Adrenal gland (tissue), 12 donors: ENCODE measurements around the gene PLSCR1. TPM values are rescaled to one million over a fixed set of nuclear protein-coding genes. Genes with fewer than 3 reads are reported as not detected.
"Not testable (repeated sequence)": the region's sequence is repeated elsewhere in the genome, so short reads cannot be mapped to it uniquely, and the experiment has no call there.

Experiments
- DNase-seq, 7 donors: peaks; one replicate each; pipeline ENCODE4 v3.0.0-alpha.2; 2019 to 2020
- H3K27ac ChIP-seq, 5 donors: fragments of 200-600 bp; sonication (generic) in 4 of 5; 1 replicate in 3 of 5; 2 replicates in 2 of 5; pipeline versions ENCODE4 v1.5.1 to v1.8.0; 2016 to 2020; ENCODE audit warnings: mild to moderate bottlenecking in 1 of 5
- H3K27me3 ChIP-seq: fragments of 200-600 bp; 2 replicates; pipeline ENCODE4 v1.8.0; 2021
- H3K36me3 ChIP-seq, 2 donors: fragments of 200-600 bp; replicated peaks in 1 of 2; 1 replicate in 1 of 2; 2 replicates in 1 of 2; pipeline versions ENCODE4 v1.5.1 to v1.8.0; 2018 to 2022
- H3K4me1 ChIP-seq, 2 donors: fragments of 200-600 bp; replicated peaks in 1 of 2; 1 replicate in 1 of 2; 2 replicates in 1 of 2; pipeline versions ENCODE4 v1.5.1 to v1.8.0; 2018 to 2021
- H3K4me3 ChIP-seq, 4 donors: fragments of 200-600 bp; sonication (generic) in 3 of 4; one replicate each; pipeline ENCODE4 v1.5.1; 2016 to 2018
- H3K9me3 ChIP-seq, 3 donors: fragments of 200-600 bp; sonication (generic) in 1 of 3; replicated peaks in 1 of 3; 1 replicate in 2 of 3; 2 replicates in 1 of 3; pipeline versions ENCODE4 v1.5.1 to v1.8.0; 2016 to 2021
- POLR2A ChIP-seq, 2 donors: fragments of 450-650 bp; IDR thresholded peaks; one replicate each; pipeline ENCODE4 v1.6.1; 2017; ENCODE audit warnings: antibody characterized with exemption in 2 of 2, mild to moderate bottlenecking in 2 of 2, moderate library complexity in 1 of 2
- WGBS, 4 donors: extraction: QIAGEN DNeasy Blood & Tissue Kit in 2 of 4; methylation state at CpG; one replicate each; pipeline versions ENCODE4 v1.1.5 to v1.1.7; 2013 to 2017; 5-methylcytosine and 5-hydroxymethylcytosine counted together
- intact Hi-C, 2 donors: fragments of 100-400 bp; cut with DNase I; formaldehyde crosslinking; loops; one replicate each; pipeline versions ENCODE4 v1.14.1 to v1.15.0; 2022 to 2023
- polyA plus RNA-seq, 3 donors: library from polyadenylated mRNA; stranded (reverse); fragments of 200-250 nt in 2 of 3; fragments of 350-450 nt in 1 of 3; fragmentation: Illumina TruSeq in 1 of 3; extraction: RNeasy Lipid Tissue Mini Kit (QIAGEN cat#74804) in 1 of 3; gene quantifications; one replicate each; pipeline ENCODE4 v1.2.3, GENCODE V29; 2013 to 2014
- total RNA-seq, 9 donors: library from RNA; depleted of rRNA in 4 of 9; stranded (reverse); fragments of >200 nt in 4 of 9; fragments of 120-200 nt in 1 of 9; fragmentation: NEBNext Ultra II Directional in 1 of 9; extraction: Animal tissue kit (Norgen Biotek cat#: 25700) in 1 of 9; gene quantifications; one replicate each; pipeline versions ENCODE4 v1.1.0 to v1.2.4, GENCODE V29; 2013 to 2023
- TF ChIP-seq, protein P1 (sequence below), 6 experiments: fragments of 450-650 bp in 4 of 6; fragments of 200-600 bp in 2 of 6; sonication (generic) in 1 of 6; IDR thresholded peaks; 1 replicate in 5 of 6; 2 replicates in 1 of 6; pipeline versions ENCODE4 v1.5.1 to v1.8.0; 2016 to 2021; ENCODE audit warnings: antibody characterized with exemption in 6 of 6, mild to moderate bottlenecking in 2 of 6, moderate library complexity in 1 of 6
- donor health status: healthy with polysubstance abuse.
- donor health status: Bipolar disorder and iron deficiency.
- donor health status: DM: yes; HTN: yes; CAD: no.
- donor health status: DM: no; HTN: no; CAD: no.
- donor health status: DM: no; HTN: no; CAD: no.
- donor health status: DM: yes; HTN: yes; CAD: no.

PLSCR1 gene
- total and polyA plus RNA-seq, 12 donors = 19.3 to 98.7 (median 49.5) TPM

DNA sequence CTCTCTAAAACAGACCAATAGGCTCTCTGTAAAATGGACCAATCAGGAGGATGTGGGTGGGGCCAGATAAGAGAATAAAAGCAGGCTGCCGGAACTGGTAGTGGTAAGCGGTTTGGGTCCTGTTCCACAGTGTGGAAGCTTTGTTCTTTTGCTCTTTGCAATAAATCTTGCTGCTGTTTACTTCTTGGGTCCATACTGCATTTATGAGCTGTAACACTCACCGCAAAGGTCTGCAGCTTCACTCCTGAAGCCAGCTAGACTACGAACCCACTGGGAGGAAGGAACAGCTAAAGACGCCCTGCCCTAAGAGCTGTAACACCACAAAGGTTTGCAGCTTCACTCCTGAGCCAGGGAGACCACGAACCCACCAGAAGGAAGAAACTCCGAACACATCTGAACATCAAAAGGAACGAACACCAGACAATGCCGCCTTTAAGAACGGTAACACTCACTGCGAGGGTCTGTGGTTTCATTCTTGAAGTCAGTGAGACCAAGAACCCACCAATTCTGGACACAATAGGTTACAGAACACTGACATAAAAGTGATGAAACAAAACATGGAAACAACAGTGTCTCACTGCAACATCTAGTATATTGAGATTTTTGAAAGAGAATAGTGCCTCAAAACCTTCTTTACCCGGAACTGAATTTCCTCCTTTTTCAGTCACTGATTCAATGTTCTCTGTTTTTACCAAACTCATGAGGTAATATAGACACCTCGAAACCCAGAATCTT, 46.2 kb downstream of the PLSCR1 start:
- H3K4me3 ChIP-seq = no peak overlapping the region
- 80 to 88% (median 85%) methylated on average over 13 of the region's 13 CpGs for WGBS, 4 donors
- H3K9me3 ChIP-seq = no peaks in the 10 kb centered on the region
- H3K27ac ChIP-seq = no peak overlapping the region
- no peak for TF ChIP-seq POLR2A (IDR thresholded peaks at IDR 0.05)
- TF ChIP-seq, protein P1, sequence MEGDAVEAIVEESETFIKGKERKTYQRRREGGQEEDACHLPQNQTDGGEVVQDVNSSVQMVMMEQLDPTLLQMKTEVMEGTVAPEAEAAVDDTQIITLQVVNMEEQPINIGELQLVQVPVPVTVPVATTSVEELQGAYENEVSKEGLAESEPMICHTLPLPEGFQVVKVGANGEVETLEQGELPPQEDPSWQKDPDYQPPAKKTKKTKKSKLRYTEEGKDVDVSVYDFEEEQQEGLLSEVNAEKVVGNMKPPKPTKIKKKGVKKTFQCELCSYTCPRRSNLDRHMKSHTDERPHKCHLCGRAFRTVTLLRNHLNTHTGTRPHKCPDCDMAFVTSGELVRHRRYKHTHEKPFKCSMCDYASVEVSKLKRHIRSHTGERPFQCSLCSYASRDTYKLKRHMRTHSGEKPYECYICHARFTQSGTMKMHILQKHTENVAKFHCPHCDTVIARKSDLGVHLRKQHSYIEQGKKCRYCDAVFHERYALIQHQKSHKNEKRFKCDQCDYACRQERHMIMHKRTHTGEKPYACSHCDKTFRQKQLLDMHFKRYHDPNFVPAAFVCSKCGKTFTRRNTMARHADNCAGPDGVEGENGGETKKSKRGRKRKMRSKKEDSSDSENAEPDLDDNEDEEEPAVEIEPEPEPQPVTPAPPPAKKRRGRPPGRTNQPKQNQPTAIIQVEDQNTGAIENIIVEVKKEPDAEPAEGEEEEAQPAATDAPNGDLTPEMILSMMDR (IDR thresholded peaks at IDR 0.05) = no peak
- H3K27me3 ChIP-seq = no peaks in the 10 kb centered on the region
- H3K36me3 ChIP-seq = no peaks in the 10 kb centered on the region
- intact Hi-C loops = no loop called here
- H3K4me1 ChIP-seq = no peaks in the 10 kb centered on the region
- DNase-seq = no peak

DNA sequence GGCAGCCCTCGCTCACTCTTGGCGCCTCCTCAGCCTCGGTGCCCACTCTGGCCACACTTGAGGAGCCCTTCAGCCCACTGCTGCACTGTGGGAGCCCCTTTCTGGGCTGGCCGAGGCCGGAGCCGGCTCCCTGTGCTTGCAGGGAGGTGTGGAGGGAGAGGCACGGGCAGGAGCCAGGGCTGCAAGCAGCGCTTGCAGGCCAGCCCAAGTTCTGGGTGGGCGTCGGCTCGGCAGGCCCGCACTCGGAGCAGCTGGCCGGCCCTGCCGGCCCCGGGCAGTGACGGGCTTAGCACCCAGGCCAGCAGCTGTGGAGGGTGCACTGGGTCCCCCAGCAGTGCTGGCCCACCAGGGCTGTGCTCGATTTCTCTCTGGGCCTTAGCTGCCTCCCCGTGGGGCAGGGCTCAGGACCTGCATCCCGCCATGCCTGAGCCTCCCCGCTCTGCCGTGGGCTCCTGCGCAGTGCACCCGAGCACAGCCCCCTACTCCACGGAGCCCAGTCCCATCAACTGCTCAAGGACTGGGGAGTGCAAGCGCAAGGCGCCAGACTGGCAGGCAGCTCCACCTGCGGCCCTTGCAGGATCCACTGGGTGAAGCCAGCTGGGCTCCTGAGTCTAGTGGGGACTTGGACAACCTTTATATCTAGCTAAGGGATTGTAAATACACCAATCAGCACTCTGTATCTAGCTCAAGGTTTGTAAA, 47.1 kb downstream of the PLSCR1 start:
- H3K4me1 ChIP-seq, intact Hi-C loops, H3K27me3 ChIP-seq, H3K9me3 ChIP-seq, DNase-seq, H3K36me3 ChIP-seq, H3K4me3 ChIP-seq: not testable (repeated sequence)
- peak overlapping the region in 1 of 5 donors; percentile 25 for H3K27ac ChIP-seq
- 87 to 97% (median 92%) methylated on average over 6 to 28 of the region's 28 CpGs for WGBS, 4 donors

DNA sequence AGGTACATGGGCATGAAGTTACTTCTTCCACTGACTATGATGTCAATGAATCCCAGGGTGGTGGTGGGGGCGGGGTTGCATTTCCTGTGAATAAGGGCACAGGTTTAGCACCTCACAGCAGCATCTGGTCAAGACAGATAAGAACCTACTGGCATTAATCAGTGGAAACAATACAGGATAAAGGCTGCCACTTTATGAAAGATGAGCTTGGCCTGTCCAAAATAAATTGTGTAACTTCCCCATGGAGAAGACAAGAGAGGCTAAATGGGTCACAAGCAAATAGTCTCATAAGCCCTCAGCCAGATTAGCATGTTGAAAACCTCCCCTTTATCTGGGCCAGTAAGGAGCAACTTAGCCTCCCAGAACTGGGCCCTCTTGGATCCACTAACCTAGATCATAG, 47.7 kb downstream of the PLSCR1 start:
- peak in 6 of 7 donors; percentile 22 to 66 (median 47) for DNase-seq
- no peaks in the 10 kb centered on the region for H3K4me1 ChIP-seq
- H3K36me3 ChIP-seq = no peaks in the 10 kb centered on the region
- peak overlapping the region in 1 of 5 donors; percentile 25 for H3K27ac ChIP-seq
- no peaks in the 10 kb centered on the region for H3K9me3 ChIP-seq
- H3K4me3 ChIP-seq = no peak overlapping the region
- 0 to 94% (median 66%) methylated on average over 1 of the region's 1 CpG for WGBS, 4 donors
- TF ChIP-seq POLR2A (IDR thresholded peaks at IDR 0.05) = no peak
- TF ChIP-seq, protein P1 (IDR thresholded peaks at IDR 0.05) = no peak
- no peaks in the 10 kb centered on the region for H3K27me3 ChIP-seq
- intact Hi-C loops = no loop called here

DNA sequence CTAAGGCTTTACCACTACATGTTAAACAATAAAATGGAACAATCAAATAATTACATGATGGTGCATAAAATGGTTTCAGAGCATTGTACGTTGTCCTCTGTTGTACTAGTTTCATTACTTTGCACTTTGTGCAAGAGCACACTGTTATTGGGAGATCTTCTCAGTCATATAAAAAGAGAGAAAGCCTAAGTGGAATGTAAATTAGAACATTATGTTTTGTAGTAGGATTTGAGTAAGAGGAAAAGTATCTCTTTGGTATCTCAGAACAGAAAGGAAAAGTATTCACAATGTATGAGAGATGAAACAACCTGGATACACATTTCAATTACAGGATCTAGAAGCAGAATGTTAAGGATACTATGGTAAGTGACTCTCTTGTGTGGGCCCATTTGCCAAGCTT, 48.2 kb downstream of the PLSCR1 start:
- H3K4me3 ChIP-seq = no peak overlapping the region
- 0 to 98% (median 61%) methylated on average over 1 of the region's 1 CpG for WGBS, 4 donors
- no peak for DNase-seq
- H3K4me1 ChIP-seq = no peaks in the 10 kb centered on the region
- TF ChIP-seq, protein P1 (IDR thresholded peaks at IDR 0.05) = no peak
- TF ChIP-seq POLR2A (IDR thresholded peaks at IDR 0.05) = no peak
- no peaks in the 10 kb centered on the region for H3K9me3 ChIP-seq
- no peak overlapping the region for H3K27ac ChIP-seq
- H3K27me3 ChIP-seq = no peaks in the 10 kb centered on the region
- no peaks in the 10 kb centered on the region for H3K36me3 ChIP-seq
- intact Hi-C loops = no loop called here
